Fibroblast of pulmonary artery (primary cell): Measurements from ENCODE around the gene TBCE.

ENCODE experiments used
- DNase-seq: peaks from one replicate; pipeline ENCODE4 v3.0.0-alpha.2; 2010; ENCODE audit warnings: low read depth
- H3K4me3 ChIP-seq: replicated peaks from 2 replicates; pipeline ENCODE4 v1.5.1; 2011; ENCODE audit warnings: low read depth, mild to moderate bottlenecking, control low read depth, low read length, moderate library complexity
- CTCF ChIP-seq: IDR thresholded peaks from 2 replicates; pipeline ENCODE4 v1.5.1; 2011; ENCODE audit warnings: mild to moderate bottlenecking, control low read depth, low read length, inconsistent platforms; ENCODE audit errors: missing control alignments

The TBCE gene

DNA sequence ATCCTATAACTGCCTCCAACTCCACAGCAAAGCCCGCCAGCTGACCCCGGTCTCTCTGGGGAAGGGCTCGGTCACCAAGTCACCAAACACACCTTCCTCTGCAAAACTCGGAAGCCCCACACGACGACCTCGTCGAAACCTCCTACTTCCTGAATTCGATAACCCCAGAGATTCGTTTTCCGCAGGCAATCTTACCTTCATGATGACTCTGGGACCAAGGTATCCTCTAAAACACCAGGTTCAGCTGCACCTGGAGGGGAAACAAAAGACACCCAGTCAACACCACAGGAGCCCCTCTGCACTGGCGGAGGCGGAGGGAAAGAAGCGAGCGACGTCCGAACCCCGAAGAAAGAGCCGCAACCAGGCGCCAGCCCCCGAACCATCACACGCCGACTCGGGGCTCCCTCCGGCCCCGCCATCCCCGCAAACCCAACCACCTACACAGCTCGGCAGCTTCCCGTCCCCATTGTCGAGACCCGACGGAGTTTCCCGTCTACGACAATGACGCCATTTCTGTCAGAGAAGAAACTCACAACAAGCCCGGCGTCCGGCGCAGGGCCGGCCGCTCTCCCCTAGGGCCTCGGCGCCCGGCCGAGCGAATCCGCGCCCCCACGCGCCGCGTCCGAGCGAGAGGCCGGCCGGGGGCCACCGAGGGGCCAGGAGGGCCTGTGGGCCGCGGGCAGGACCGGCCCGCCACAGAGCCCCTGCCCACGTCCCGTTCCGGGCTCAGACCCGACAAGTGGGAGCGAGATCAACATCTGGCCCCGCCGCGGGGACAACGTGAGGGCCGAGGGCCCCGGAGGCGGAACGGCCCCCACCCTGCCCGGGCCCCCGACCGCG, 40.3 kb upstream of the TBCE start:
- peak overlapping the region; percentile 94 for H3K4me3 ChIP-seq
- peak; percentile 19 for DNase-seq
- TF ChIP-seq CTCF, result no peak

- TF ChIP-seq CTCF, result no peak
- peak within 1 kb of the TSS; percentile 94 for H3K4me3 ChIP-seq
- DNase-seq, result no peak
Measured at GRCh38 chr1:235327559-235328270, 39.5 kb upstream of the TBCE start, which contains the start of gene ARID4B. ARID4B (minus strand) TSS chr1:235328179; CDS start chr1:235326919, 1,260 bp downstream.

DNA sequence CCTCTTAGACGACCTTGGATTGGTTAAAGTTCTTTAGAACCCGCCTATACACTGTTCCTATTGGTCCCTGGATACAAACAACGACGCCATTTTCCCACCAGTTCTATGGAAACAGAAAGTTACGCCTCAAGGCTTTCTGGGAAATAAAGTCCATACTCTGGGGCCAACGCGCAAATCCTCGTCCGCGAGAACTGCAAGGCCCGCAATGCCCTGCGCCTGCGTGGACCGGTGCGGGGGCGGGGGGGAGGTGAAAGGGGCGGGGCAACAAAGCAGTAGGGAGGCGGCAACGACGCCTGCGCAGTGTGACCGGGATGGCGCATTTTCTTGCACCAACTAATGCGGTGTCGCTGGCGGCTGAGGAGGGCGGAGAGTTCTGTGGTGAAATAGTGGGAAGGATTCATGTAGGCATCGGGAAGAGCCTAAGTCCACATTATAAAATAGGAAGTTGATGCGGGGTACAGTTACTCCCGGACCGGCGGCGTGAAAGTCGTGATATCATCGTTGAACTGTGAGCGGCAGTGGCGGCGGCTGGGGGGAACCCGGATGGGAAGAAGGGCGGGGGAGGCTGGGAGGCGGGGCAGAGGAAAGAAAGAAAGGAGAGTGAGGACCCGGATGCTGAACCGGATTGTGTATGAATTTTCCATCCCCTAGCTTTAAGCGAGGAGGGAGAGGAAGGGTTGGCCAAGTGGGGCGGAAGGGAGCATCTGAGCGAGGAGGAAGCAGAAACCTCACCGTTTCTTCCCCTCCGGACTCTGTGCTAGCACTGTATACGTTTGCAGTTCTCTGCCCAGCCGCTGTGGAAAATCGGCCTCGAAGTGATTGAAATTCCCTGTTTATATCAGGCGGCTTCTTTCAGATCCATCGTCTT, 38.7 kb upstream of the TBCE start, which contains the start of gene GGPS1:
Gene GGPS1, plus strand, starts transcription at position 300 of the 868 bp plus-strand sequence. CDS start 6,695 bp downstream, outside the sequence.
- peak; percentile 100 for DNase-seq
- no peak for TF ChIP-seq CTCF
- H3K4me3 ChIP-seq, result peak within 1 kb of the TSS; percentile 94

GRCh38 chr1:235329139-235329902, 37.9 kb upstream of the TBCE start:
- peak; percentile 46 for DNase-seq
- H3K4me3 ChIP-seq, result peak overlapping the region; percentile 79
- TF ChIP-seq CTCF, result no peak

DNA sequence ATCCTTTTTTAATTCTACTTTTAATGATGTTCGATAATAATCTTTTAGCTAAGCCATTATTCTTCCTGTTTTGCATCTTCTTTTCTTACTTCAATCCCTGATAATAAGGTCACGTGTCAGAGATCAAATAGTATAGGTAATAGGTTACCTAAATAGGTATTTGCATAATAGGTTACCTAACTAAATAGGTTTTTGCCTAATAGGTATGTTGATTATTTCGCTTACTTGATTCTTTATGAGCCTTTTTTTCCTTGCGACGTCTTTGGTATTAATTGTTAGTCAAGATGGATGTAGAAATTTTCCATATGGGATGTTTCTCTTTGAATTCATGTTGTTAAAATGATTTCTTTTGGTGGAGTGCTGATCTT, 36.3 kb upstream of the TBCE start:
- TF ChIP-seq CTCF, result no peak
- peak overlapping the region; percentile 1 for H3K4me3 ChIP-seq
- no peak for DNase-seq

GRCh38 chr1:235331401-235331800, 35.8 kb upstream of the TBCE start:
- H3K4me3 ChIP-seq, result peak overlapping the region; percentile 1
- no peak for DNase-seq
- TF ChIP-seq CTCF, result no peak
